SK-N-MC (cell line): Measurements from ENCODE around the gene ZNF519.
"Not testable (repeated sequence)": the region's sequence is repeated elsewhere in the genome, so short reads cannot be mapped to it uniquely, and the experiment has no call there.

Source experiments
- EZH2 ChIP-seq: fragments of 200-600 bp; sonication (generic); IDR thresholded peaks from one replicate; pipeline ENCODE4 v1.6.1; 2017; ENCODE audit warnings: antibody characterized with exemption
- POLR2AphosphoS5 ChIP-seq: IDR thresholded peaks from 2 replicates; pipeline ENCODE4 v1.6.1; 2012; ENCODE audit warnings: mild to moderate bottlenecking, low read depth, low read length, borderline replicate concordance

DNA sequence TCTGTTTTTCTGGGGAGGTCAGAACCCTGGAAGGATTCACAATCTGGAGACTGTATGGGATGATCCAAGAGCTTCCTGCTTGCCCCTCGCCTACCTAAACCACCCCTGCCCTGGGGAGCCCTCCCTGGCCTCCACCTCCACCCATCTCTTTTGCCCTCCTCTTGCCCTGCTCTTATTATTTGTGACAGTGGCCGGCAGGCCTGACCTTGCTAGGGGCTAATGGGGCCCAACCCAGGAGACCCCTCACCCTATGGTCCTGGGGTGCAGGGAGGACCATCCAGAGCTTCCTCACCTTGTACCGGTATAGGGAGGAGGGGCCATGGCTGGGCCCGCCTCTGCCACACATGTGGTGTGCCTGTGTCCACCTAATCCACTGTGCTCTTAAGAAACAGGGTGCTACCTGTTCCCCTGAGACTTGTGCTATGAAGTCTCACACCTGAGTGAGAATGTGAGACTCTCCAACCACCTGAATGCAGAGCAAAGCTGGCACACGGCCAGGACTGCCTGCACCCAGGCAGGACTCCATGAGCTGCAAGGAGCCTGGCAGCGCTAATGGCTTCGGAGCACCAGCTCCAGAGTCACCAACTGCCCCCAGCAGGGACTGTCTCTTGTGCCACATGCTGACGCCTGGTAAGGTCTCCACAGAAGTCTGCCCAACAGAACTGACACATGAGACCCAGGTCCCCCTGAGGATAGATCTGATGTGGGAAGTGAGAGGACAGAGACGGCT lies 17.1 kb upstream of the ZNF519 start:
- not testable (repeated sequence) for TF ChIP-seq EZH2, POLR2AphosphoS5
